Colonic mucosa (tissue), 4 donors: ENCODE results near the gene PAFAH2. TPM values are rescaled to one million over a fixed set of nuclear protein-coding genes. Genes with fewer than 3 reads are reported as not detected.

ENCODE experiments used
- DNase-seq: peaks from one replicate; pipeline ENCODE4 v3.0.0-alpha.2; 2020
- H3K27ac ChIP-seq: fragments of 200-600 bp; one replicate; pipeline ENCODE4 v1.8.0; 2021
- H3K27me3 ChIP-seq: fragments of 200-600 bp; one replicate; pipeline ENCODE4 v1.8.0; 2021
- H3K36me3 ChIP-seq: fragments of 200-600 bp; one replicate; pipeline ENCODE4 v1.8.0; 2021
- H3K4me1 ChIP-seq: fragments of 200-600 bp; one replicate; pipeline ENCODE4 v1.8.0; 2021; ENCODE audit warnings: mild to moderate bottlenecking
- H3K4me3 ChIP-seq: fragments of 200-600 bp; one replicate; pipeline ENCODE4 v1.8.0; 2021
- H3K9ac ChIP-seq, 2 donors: one replicate each; pipeline ENCODE4 v1.7.0; 2013; ENCODE audit warnings: control low read depth in 2 of 2, low read depth in 2 of 2, low read length in 2 of 2
- H3K9me3 ChIP-seq: fragments of 200-600 bp; one replicate; pipeline ENCODE4 v1.8.0; 2021
- CTCF ChIP-seq: fragments of 200-600 bp; IDR thresholded peaks from one replicate; pipeline ENCODE4 v1.8.0; 2022; ENCODE audit warnings: antibody characterized with exemption, mild to moderate bottlenecking
- intact Hi-C: fragments of 100-400 bp; cut with DNase I; formaldehyde crosslinking; loops from one replicate; pipeline ENCODE4 v1.14.1; 2022
- total RNA-seq, 2 donors: library from RNA; stranded (reverse); fragmentation: NEBNext Ultra II Directional in 1 of 2; extraction: Animal tissue kit (Norgen Biotek cat#: 25700) in 1 of 2; gene quantifications; one replicate each; pipeline ENCODE4 v1.2.1, GENCODE V29; 2021
- donor health status: healthy.
- donor health status: DM: no; HTN: no; CAD: no.
- donor health status: DM: no; HTN: no; CAD: no.

Gene PAFAH2
- total RNA-seq, 2 donors from 2014 or later = 34.8 to 40.8 TPM

GRCh38 chr1:26009796-26010447, 12.1 kb upstream of the PAFAH2 start:
- intact Hi-C loops = no loop called here
- no peaks in the 10 kb centered on the region for H3K36me3 ChIP-seq
- no peaks in the 10 kb centered on the region for H3K9me3 ChIP-seq
- H3K9ac ChIP-seq = no peak overlapping the region
- no peak for DNase-seq
- TF ChIP-seq CTCF = no peak
- H3K27me3 ChIP-seq = no peaks in the 10 kb centered on the region
- no peaks in the 10 kb centered on the region for H3K4me1 ChIP-seq
- H3K27ac ChIP-seq = no peak overlapping the region
- no peak overlapping the region for H3K4me3 ChIP-seq

GRCh38 chr1:26006710-26007109, 8.8 kb upstream of the PAFAH2 start:
- Histone ChIP-seq H3K36me3 (no peaks in the 10 kb centered on the region), H3K4me1 (no peaks in the 10 kb centered on the region), H3K4me3 (no peak overlapping the region), H3K27me3 (no peaks in the 10 kb centered on the region), H3K9me3 (no peaks in the 10 kb centered on the region), H3K27ac (no peak overlapping the region), H3K9ac (no peak overlapping the region)
- DNase-seq = no peak
- intact Hi-C loops = no loop called here
- no peak for TF ChIP-seq CTCF

- Histone ChIP-seq H3K36me3 (no peaks in the 10 kb centered on the region), H3K27me3 (no peaks in the 10 kb centered on the region), H3K9me3 (no peaks in the 10 kb centered on the region), H3K27ac (no peak overlapping the region), H3K9ac (no peak overlapping the region), H3K4me3 (no peak overlapping the region), H3K4me1 (no peaks in the 10 kb centered on the region)
- no peak for DNase-seq
- intact Hi-C loops = no loop called here
- no peak for TF ChIP-seq CTCF
These were observed 7.7 kb upstream of the PAFAH2 start for GRCh38 chr1:26005434-26006105.

GRCh38 chr1:26003756-26004155, 5.9 kb upstream of the PAFAH2 start:
- Histone ChIP-seq H3K4me3 (no peak overlapping the region), H3K36me3 (no peaks in the 10 kb centered on the region), H3K27ac (no peak overlapping the region), H3K9ac (no peak overlapping the region), H3K9me3 (no peaks in the 10 kb centered on the region), H3K4me1 (no peaks in the 10 kb centered on the region), H3K27me3 (no peaks in the 10 kb centered on the region)
- TF ChIP-seq CTCF = no peak
- DNase-seq = no peak
- intact Hi-C loops = no loop called here

GRCh38 chr1:26003262-26003661, 5.4 kb upstream of the PAFAH2 start:
- no peaks in the 10 kb centered on the region for H3K27me3 ChIP-seq
- TF ChIP-seq CTCF = no peak
- no peaks in the 10 kb centered on the region for H3K36me3 ChIP-seq
- intact Hi-C loops = no loop called here
- no peak overlapping the region for H3K4me3 ChIP-seq
- H3K9ac ChIP-seq = no peak overlapping the region
- no peaks in the 10 kb centered on the region for H3K4me1 ChIP-seq
- DNase-seq = no peak
- H3K27ac ChIP-seq = no peak overlapping the region
- H3K9me3 ChIP-seq = no peaks in the 10 kb centered on the region
